Midbrain (tissue), 1 donor: ENCODE data around the gene SPN.
"Not testable (repeated sequence)": the region's sequence is repeated elsewhere in the genome, so short reads cannot be mapped to it uniquely, and the experiment has no call there.

Experiments used
- DNase-seq: peaks from one replicate; lab custom pipeline; 2025; lab: John Stamatoyannopoulos, UW

The SPN gene

DNA sequence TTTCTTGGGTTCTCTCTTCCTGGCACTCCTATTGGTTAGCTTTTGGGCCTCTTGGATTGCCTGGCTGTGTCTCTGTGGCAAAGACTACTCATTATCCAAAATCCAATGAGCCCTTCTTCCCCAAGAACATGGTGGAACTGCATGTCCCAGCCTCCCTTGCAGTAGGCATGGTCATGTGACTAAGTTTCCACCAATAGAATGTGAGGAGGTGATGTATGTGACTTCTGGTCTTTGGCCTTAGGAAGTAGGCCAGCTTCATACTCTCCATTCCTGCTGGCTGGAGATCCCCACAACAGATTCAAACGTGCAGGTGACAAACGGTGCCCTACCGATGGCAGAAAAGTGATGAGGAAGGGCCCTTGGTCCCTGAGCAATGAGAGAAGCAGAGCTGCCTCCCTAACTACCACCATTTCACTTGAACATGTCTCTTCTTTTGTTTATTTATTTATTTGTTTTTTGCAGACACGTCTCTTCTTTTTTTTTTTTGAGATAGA lies 17.3 kb upstream of the SPN start:
- DNase-seq = no peak

DNA sequence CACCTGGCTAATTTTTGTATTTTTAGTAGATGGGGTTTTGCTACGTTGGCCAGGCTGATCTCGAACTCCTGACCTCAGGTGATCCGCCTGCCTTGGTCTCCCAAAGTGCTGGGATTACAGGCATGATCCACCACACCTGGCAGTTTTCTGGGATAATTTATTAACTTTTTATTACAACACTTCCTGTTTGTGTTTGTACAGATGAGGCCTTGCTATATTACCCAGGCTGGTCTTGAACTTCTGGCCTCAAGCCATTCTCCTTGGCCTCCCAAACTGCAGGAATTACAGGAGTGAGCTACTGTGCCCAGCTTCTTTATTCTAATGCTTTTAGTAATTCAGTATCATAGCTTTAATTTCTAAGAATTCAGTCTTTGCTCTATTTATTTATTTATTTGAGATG lies 16.1 kb upstream of the SPN start:
- no peak for DNase-seq

- no peak for DNase-seq
Observed at GRCh38 chr16:29649588-29650494, 13.2 kb upstream of the SPN start.

GRCh38 chr16:29650771-29651170 lies 12.3 kb upstream of the SPN start:
- DNase-seq = no peak

GRCh38 chr16:29651774-29652349 lies 11.2 kb upstream of the SPN start:
- no peak for DNase-seq

GRCh38 chr16:29653471-29653870 lies 9.6 kb upstream of the SPN start:
- no peak for DNase-seq

GRCh38 chr16:29653890-29654289 lies 9.2 kb upstream of the SPN start:
- not testable (repeated sequence) for DNase-seq

DNA sequence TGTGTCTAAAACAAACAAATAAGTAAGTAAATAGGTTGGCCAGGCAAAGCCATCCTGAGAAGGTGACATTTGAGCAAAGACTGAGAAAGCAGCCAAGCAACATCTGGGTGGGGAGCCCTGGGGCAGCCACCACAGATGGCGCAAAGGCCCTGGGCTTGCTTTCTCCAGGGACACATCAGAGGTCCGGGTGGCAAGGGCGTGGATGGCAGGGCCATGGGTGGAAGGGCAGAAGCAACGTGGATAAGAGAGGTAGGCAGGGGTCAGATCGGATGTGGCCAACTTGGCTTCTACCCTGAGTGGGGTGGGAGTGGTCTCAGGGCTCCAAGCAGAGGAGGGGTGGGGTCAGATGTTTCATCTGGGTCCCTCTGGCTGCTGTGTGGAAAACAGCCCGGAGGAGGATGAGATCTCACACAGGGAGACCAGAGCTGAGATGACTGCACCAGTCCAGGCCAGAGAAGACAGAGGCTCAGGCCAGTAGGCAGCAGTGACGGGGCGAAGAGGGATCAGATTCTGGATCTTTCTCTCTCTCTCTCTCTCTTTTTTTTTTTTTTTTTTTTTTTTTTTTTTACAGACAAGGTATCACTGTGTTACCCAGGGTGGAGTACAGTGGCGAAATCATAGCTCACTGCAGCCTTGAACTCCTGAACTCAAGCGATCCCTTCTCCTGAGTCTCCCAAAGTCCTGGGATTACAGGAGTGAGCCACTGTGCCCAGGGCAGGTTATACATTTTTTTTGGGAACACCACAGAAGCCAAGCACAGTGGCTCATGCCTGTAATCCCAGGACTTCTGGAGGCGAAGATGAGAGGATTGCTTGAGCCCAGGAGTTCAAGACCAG lies 6.1 kb upstream of the SPN start:
- no peak for DNase-seq

- DNase-seq = no peak
Observed at GRCh38 chr16:29658705-29659104, 4.3 kb upstream of the SPN start.

GRCh38 chr16:29662000-29662728 lies 883 bp upstream of the SPN start:
- DNase-seq = no peak

- DNase-seq = no peak
Observed at GRCh38 chr16:29662729-29663015, 375 bp upstream of the SPN start.

DNA sequence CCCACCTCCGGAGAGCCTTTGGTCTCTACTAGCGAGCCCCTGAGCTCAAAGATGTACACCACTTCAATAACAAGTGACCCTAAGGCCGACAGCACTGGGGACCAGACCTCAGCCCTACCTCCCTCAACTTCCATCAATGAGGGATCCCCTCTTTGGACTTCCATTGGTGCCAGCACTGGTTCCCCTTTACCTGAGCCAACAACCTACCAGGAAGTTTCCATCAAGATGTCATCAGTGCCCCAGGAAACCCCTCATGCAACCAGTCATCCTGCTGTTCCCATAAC lies 702 bp downstream of the SPN start:
- DNase-seq = no peak

DNA sequence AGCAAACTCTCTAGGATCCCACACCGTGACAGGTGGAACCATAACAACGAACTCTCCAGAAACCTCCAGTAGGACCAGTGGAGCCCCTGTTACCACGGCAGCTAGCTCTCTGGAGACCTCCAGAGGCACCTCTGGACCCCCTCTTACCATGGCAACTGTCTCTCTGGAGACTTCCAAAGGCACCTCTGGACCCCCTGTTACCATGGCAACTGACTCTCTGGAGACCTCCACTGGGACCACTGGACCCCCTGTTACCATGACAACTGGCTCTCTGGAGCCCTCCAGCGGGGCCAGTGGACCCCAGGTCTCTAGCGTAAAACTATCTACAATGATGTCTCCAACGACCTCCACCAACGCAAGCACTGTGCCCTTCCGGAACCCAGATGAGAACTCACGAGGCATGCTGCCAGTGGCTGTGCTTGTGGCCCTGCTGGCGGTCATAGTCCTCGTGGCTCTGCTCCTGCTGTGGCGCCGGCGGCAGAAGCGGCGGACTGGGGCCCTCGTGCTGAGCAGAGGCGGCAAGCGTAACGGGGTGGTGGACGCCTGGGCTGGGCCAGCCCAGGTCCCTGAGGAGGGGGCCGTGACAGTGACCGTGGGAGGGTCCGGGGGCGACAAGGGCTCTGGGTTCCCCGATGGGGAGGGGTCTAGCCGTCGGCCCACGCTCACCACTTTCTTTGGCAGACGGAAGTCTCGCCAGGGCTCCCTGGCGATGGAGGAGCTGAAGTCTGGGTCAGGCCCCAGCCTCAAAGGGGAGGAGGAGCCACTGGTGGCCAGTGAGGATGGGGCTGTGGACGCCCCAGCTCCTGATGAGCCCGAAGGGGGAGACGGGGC lies 1.3 kb downstream of the SPN start:
- DNase-seq = no peak

GRCh38 chr16:29665294-29666077 lies 2.4 kb downstream of the SPN start:
- no peak for DNase-seq

DNA sequence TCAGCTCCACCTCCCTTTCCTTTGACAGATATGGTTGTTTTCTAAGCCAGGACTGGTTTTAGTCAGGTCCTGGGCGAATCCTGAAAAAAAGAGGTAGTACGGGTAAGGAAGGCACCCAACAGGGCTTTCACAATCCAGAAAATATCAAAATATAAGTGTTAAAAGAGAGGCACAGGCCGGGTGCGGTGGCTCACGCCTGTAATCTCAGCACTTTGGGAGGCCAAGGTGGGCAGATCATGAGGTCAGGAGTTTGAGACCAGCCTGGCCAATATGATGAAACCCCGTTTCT lies 4.2 kb downstream of the SPN start:
- DNase-seq = not testable (repeated sequence)

- DNase-seq = no peak
Observed at GRCh38 chr16:29667755-29668154, 4.7 kb downstream of the SPN start.

GRCh38 chr16:29668267-29668666 lies 5.2 kb downstream of the SPN start:
- DNase-seq = no peak

GRCh38 chr16:29673501-29673900 lies 10.5 kb downstream of the SPN start:
- DNase-seq = no peak

DNA sequence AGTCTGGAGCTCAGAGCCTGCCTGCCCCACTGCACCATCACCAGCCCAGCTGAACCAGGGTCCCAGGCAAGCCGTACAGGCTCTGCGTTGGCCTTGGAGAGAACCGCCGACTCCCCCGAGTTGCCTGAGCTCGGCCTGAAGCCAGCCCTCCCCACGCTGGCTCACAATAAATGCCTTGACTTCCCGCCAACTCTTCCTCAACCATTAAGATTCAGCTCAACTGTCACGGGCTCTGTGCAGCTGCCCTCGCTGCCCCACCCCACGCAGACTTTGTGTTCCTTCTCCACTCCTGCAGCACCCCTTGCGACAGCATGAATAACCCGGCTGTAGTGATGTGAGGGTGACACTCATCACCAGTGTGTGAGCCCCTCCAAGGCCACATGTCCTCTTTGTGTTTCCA lies 11.1 kb downstream of the SPN start:
- DNase-seq = peak; percentile 81

- peak; percentile 22 for DNase-seq
Observed at GRCh38 chr16:29675811-29676643, 13.0 kb downstream of the SPN start.
